Measurements from ENCODE around the gene SMIM20. TPM values are rescaled to one million over a fixed set of nuclear protein-coding genes. Genes with fewer than 3 reads are reported as not detected.
"Not testable (repeated sequence)": the region's sequence is repeated elsewhere in the genome, so short reads cannot be mapped to it uniquely, and the experiment has no call there.

Gene SMIM20
- polyA plus RNA-seq, 4 donors: 42.6 to 55.0 (median 47.3) TPM

DNA sequence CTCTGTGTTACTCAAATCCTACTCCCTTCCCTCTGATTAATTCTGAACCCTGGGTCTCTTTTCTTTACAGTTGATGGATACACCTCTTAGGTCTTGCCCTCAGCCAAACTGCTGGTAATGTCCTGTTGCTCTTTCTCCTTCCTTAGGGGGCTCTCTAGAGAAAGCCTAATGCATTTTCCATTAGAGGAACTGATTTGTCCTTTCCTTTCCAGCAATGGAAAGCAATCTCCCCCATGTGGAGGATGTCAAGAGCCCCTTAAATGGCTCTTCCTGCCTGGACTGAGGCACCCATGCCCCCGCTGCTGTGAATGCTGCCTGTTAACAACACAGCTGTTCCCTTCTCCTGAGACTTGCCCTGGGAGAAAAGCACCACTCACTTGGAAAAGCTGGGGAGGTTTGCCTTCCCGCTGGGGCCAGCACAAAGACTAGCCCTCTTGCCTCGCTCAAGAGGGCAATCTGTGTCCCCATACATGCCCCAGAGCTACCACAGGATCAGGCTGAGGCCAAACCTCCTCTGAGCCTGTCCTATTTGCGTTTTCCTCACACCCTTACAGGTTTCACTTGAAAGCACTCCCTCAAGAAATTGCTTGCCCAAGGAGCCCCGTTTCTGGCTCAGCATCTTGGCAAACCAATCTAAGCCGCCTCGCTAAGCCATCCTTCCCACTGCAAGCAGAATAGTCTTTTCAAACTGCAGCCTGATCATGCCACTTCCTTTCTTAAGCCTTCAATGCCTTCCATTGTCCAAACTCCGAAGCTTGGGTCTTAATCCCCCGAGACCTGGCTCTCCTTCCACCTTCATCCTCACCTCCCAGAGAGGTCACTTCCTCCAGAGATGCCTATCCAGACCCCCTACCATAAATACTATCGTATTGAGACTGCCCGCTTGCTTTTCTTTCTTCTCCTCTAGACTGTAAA is 23.2 kb upstream of the SMIM20 start:
- no peak for DNase-seq (ENCODE audit: low read depth in 4 of 4, low spot score in 2 of 4)

- no peak for DNase-seq (ENCODE audit: low read depth in 4 of 4, low spot score in 2 of 4)
Observed at GRCh38 chr4:25892796-25893195, 21.2 kb upstream of the SMIM20 start.

DNA sequence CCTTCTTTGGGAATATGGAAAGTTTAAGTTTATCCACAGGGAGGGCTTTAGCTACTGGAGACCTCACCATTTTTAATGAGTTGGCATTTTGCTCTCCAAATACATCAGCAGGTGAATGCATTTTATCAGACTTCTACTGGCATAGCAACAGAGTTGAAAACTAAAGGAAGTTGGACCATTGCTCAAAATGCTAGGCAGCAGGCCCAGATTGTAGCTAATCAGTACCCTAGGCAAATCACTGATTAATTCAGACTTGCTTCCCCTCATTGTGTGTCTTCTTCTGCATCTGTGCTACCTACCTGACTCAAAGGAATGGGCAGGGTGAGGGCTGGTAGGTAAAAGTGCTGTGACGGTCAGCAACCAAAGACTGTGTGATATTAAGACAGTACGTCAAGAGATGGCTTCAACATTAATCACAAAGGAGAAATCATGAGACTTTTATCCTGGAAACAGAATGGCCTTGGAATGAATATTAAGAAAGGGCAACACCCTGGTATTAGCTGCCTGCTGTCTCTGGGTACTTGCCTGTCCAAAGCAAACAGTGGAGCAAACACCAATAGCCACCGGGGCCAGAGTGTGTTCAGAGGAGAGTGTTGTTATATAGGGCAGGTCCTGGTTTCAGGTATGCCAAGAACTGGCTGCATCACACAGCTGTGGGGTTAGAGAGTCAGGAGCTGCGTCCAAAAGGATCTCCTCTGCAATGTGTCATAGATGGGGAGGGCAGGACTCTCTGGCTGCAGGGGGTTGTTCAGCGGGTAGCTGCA is 17.1 kb upstream of the SMIM20 start:
- no peak for DNase-seq (ENCODE audit: low read depth in 4 of 4, low spot score in 2 of 4)

DNA sequence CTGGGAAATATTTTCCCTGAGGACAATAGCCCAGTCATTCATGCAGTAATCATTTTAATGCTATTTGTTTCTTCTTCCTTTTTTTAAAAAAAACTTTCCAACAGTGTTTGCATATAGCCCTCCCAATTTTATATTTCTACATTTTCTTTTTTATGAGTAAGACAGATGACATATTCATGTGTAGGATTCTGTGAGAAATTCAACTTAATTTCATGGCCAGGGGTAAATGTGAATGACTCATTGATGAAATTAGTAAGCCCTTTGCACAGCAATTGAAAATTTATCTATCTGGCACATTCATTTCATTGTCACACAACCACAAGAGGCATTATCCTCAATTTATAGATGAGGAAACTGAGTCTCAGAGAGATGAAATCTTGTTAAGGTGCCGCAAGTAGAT is 13.7 kb upstream of the SMIM20 start:
- DNase-seq (ENCODE audit: low read depth in 4 of 4, low spot score in 2 of 4): no peak

GRCh38 chr4:25901030-25901430 is 13.0 kb upstream of the SMIM20 start:
- DNase-seq (ENCODE audit: low read depth in 4 of 4, low spot score in 2 of 4): no peak

DNA sequence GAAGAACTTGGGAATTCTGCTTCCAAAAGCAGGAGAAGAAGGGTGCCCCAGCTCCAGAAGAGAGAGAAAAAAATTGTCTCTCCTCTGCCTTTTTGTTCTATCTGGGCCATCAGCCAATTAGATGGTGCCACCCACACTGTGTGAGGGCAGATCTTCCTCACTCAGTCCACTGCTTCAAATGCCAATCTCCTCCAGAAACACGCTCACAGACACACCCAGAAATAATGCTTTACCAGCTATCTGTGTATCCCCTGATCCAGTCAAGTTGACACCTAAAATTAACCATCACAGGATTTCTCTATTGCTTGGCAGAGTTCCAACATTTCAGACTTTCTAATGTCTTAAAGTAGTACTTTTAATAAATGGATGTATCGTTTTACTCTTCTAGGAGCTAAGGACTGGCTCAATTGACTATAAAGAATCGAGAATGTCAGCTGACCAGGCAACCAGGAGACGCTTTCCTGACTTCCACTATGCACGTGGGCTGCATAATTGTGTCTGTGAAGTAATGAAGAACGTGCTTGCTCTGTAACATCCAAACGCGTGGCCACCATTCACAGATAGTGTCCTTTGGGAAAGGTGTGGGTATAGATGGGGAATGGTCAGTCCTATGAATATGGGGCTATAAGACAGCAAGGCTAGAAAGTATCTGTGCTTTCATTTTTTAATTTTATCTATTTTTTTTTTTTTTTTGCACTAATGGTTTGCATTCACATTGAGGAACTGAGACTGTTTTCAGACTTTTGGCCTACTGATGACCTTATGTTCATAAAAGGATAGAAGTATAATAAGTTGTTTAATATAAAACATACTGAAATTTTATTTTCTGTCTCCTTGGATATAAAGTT is 9.9 kb upstream of the SMIM20 start:
- no peak for DNase-seq (ENCODE audit: low read depth in 4 of 4, low spot score in 2 of 4)

GRCh38 chr4:25904748-25905082 is 9.3 kb upstream of the SMIM20 start:
- DNase-seq (ENCODE audit: low read depth in 4 of 4, low spot score in 2 of 4): no peak

DNA sequence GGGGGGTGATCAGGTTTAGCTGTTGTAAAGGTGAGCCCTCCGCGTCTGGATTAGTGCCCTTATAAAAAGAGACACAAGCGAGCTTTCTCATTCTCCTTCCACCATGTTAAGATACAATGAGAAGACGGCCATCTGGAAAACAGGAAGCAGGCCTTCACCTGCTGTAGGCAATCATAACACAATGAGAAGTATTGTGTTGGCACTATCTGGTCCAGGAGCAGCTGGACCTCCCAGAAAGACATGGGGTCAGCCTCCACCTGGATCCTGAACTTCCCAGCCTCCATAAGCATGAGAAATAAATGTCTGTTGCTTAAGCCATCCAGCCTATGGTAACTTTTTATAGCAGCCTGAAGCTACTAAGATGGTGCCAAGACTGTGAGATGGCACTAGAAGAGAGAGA is 8.6 kb upstream of the SMIM20 start:
- DNase-seq (ENCODE audit: low read depth in 4 of 4, low spot score in 2 of 4): no peak

GRCh38 chr4:25906113-25906512 is 7.9 kb upstream of the SMIM20 start:
- DNase-seq (ENCODE audit: low read depth in 4 of 4, low spot score in 2 of 4): not testable (repeated sequence)

GRCh38 chr4:25908491-25908901 is 5.5 kb upstream of the SMIM20 start:
- no peak for DNase-seq (ENCODE audit: low read depth in 4 of 4, low spot score in 2 of 4)

DNA sequence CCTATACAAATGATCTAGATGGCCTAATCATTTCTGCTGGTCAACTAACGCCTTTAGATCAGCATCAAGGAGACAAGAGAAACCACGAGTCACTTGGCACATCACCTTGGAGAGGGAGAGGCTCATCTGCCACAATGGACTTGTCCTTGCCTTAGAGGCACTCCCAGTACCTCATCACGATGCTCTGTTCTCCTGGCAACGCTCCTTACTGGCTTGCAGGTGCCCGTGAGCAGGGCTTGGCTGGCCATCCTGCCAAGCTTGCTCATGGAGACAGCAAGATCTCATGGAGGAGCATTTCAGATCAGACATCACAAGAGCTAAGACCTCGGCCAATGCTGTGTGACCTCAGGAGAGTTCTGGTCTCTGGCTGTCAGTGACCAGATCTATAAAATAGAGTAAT is 2.7 kb upstream of the SMIM20 start:
- DNase-seq (ENCODE audit: low read depth in 4 of 4, low spot score in 2 of 4): no peak

- DNase-seq (ENCODE audit: low read depth in 4 of 4, low spot score in 2 of 4): peak in 1 of 4 donors; percentile 44
Observed at GRCh38 chr4:25913056-25913850, 767 bp upstream of the SMIM20 start.

DNA sequence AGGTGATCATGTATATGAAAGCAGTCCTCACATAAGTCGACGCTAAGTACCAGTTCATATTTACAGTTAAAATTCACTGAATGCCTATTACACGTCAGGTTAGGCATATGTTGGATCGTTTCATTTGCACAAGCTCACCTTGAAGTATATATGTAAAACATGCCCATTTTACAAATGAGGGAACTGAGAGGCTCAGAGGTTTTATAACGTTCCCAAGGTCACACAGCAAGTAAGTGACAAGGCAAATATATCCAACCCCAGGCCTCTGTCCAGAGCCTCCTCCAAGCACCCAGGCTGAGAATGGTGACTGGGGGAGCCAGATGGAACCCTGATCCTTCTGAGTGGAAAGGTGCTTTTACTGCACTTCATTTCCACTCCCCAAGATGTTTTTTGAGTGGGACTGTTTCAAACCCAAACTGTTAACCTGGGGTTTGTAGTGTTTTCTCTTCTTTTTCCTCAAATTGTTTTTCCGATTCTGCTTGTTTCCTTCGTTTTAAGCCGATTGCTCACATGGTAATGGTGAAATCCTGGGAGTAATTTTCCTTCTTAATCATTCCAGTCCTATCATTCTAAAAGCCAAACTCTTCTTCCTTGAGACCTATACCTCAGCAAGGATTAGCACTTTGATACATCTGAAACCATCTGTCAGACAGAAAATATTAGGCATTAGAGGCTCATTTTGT is 791 bp downstream of the SMIM20 start:
- DNase-seq (ENCODE audit: low read depth in 4 of 4, low spot score in 2 of 4): no peak

GRCh38 chr4:25915353-25915705 is 1.3 kb downstream of the SMIM20 start:
- peak in 1 of 4 donors; percentile 8 for DNase-seq (ENCODE audit: low read depth in 4 of 4, low spot score in 2 of 4)

- DNase-seq (ENCODE audit: low read depth in 4 of 4, low spot score in 2 of 4): no peak
Observed at GRCh38 chr4:25916870-25917269, 2.9 kb downstream of the SMIM20 start.

DNA sequence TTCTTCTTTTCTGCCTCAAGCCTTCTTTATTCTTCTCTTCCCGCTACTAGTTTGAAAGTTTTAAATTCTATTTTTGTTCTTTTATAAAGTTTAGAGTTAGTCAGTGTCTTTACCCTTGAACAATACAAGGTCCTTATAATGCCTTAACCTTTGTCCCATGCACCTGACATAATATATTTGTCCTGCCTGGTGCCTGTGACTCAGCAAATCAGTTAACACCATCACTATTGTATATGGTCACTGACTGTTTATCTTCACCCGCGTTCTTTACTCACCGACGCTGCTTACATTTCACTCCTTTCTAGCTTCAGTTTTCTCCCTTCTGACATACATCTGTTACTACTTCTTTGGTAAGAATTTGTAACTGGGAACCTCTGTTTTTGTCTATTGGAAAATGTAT is 5.7 kb downstream of the SMIM20 start:
- no peak for DNase-seq (ENCODE audit: low read depth in 4 of 4, low spot score in 2 of 4)

GRCh38 chr4:25921922-25922321 is 7.9 kb downstream of the SMIM20 start:
- no peak for DNase-seq (ENCODE audit: low read depth in 4 of 4, low spot score in 2 of 4)

- no peak for DNase-seq (ENCODE audit: low read depth in 4 of 4, low spot score in 2 of 4)
Observed at GRCh38 chr4:25922812-25923369, 8.9 kb downstream of the SMIM20 start.

DNA sequence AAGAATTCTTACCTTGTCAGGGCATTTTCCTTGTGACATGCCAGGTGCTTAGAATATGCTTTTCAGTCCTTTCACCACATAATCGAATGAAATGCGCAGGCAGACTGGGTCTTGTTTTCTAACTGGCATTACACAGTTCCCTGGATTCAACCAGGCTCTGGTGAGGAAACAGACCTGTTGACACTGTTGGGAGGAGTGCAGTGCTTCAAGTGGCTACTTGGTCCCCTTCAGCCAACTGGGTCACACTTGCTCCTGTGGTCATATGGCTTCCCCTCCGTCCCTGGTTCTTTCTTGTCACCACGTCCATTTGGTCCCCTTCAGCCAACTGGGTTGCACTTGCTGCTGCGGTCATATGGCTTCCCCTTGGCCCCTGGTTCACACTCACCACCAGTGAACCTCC is 9.7 kb downstream of the SMIM20 start:
- DNase-seq (ENCODE audit: low read depth in 4 of 4, low spot score in 2 of 4): no peak
